IPS DF 6.9 (cell line): ENCODE measurements around the gene IRS1.

ENCODE experiments used
- DNase-seq: peaks from one replicate; pipeline ENCODE4 v3.0.0-alpha.2; 2013; ENCODE audit warnings: low read depth, low spot score
- H3K27ac ChIP-seq: one replicate; pipeline ENCODE4 v1.5.1; 2013; ENCODE audit warnings: low read length, control low read depth
- H3K27me3 ChIP-seq: 2 replicates; pipeline ENCODE4 v1.6.1; 2013; ENCODE audit warnings: mild to moderate bottlenecking, low read length; ENCODE audit not compliant: control insufficient read depth, insufficient read depth
- H3K36me3 ChIP-seq: 2 replicates; pipeline ENCODE4 v1.6.1; 2013; ENCODE audit warnings: low read length; ENCODE audit not compliant: control insufficient read depth, insufficient read depth
- H3K4me1 ChIP-seq: 2 replicates; pipeline ENCODE4 v1.6.1; 2013; ENCODE audit warnings: low read length; ENCODE audit not compliant: control insufficient read depth, insufficient read depth
- H3K4me3 ChIP-seq: 2 replicates; pipeline ENCODE4 v1.5.1; 2013; ENCODE audit warnings: mild to moderate bottlenecking, low read length
- H3K9me3 ChIP-seq: 2 replicates; pipeline ENCODE4 v1.6.1; 2013; ENCODE audit warnings: low read length, inconsistent platforms; ENCODE audit not compliant: control insufficient read depth, insufficient read depth
- WGBS: extraction: QIAGEN DNeasy Blood & Tissue Kit; methylation state at CpG from one replicate; pipeline ENCODE4 v1.1.7; 2013; ENCODE audit warnings: mixed read lengths, missing lambda C conversion rate; ENCODE audit not compliant: insufficient read length, insufficient coverage; 5-methylcytosine and 5-hydroxymethylcytosine counted together

The IRS1 gene

GRCh38 chr2:226790011-226790410 is 9.6 kb downstream of the IRS1 start:
- H3K4me1 ChIP-seq: peaks cover 4% of the 10 kb centered on the region
- no CpG with 5 or more reads among the region's 1 CpG for WGBS
- DNase-seq: no peak
- H3K27me3 ChIP-seq: no peaks in the 10 kb centered on the region
- no peak overlapping the region for H3K27ac ChIP-seq
- no peaks in the 10 kb centered on the region for H3K36me3 ChIP-seq
- no peak overlapping the region for H3K4me3 ChIP-seq
- H3K9me3 ChIP-seq: no peaks in the 10 kb centered on the region

- Histone ChIP-seq H3K9me3 (no peaks in the 10 kb centered on the region), H3K4me1 (peaks cover 4% of the 10 kb centered on the region), H3K27me3 (no peaks in the 10 kb centered on the region), H3K27ac (no peak overlapping the region), H3K4me3 (no peak overlapping the region), H3K36me3 (no peaks in the 10 kb centered on the region)
- WGBS: no CpG with 5 or more reads among the region's 3 CpGs
- no peak for DNase-seq
Observed at GRCh38 chr2:226788881-226789490, 10.6 kb downstream of the IRS1 start.

- Histone ChIP-seq H3K27ac (no peak overlapping the region), H3K4me1 (peaks cover 4% of the 10 kb centered on the region), H3K27me3 (no peaks in the 10 kb centered on the region), H3K4me3 (no peak overlapping the region), H3K9me3 (no peaks in the 10 kb centered on the region), H3K36me3 (no peaks in the 10 kb centered on the region)
- no peak for DNase-seq
Observed at GRCh38 chr2:226788064-226788463, 11.6 kb downstream of the IRS1 start.

- Histone ChIP-seq H3K9me3 (no peaks in the 10 kb centered on the region), H3K27ac (no peak overlapping the region), H3K36me3 (no peaks in the 10 kb centered on the region), H3K4me1 (peaks cover 4% of the 10 kb centered on the region), H3K4me3 (no peak overlapping the region), H3K27me3 (no peaks in the 10 kb centered on the region)
- no CpG with 5 or more reads among the region's 2 CpGs for WGBS
- no peak for DNase-seq
Observed at GRCh38 chr2:226783885-226784284, 15.7 kb downstream of the IRS1 start.

GRCh38 chr2:226782092-226782713 is 17.4 kb downstream of the IRS1 start:
- Histone ChIP-seq H3K9me3 (no peaks in the 10 kb centered on the region), H3K27ac (no peak overlapping the region)
- DNase-seq: no peak

GRCh38 chr2:226780431-226780830 is 19.2 kb downstream of the IRS1 start:
- Histone ChIP-seq H3K27me3 (no peaks in the 10 kb centered on the region), H3K9me3 (no peaks in the 10 kb centered on the region), H3K27ac (no peak overlapping the region), H3K4me1 (peaks cover 4% of the 10 kb centered on the region), H3K4me3 (no peak overlapping the region), H3K36me3 (no peaks in the 10 kb centered on the region)
- DNase-seq: no peak
- WGBS: no CpG with 5 or more reads among the region's 1 CpG

More at GRCh38 chr2:226782092-226782713, 17.4 kb downstream of the IRS1 start:
- Histone ChIP-seq H3K27me3 (no peaks in the 10 kb centered on the region), H3K36me3 (no peaks in the 10 kb centered on the region), H3K4me1 (peaks cover 4% of the 10 kb centered on the region), H3K4me3 (no peak overlapping the region)
- no CpG with 5 or more reads among the region's 5 CpGs for WGBS

GRCh38 chr2:226777611-226778010 is 22.0 kb downstream of the IRS1 start:
- peaks cover 4% of the 10 kb centered on the region for H3K4me1 ChIP-seq
- DNase-seq: no peak
- WGBS: no CpG with 5 or more reads among the region's 4 CpGs
- no peaks in the 10 kb centered on the region for H3K9me3 ChIP-seq
- no peak overlapping the region for H3K4me3 ChIP-seq
- no peaks in the 10 kb centered on the region for H3K36me3 ChIP-seq
- H3K27ac ChIP-seq: no peak overlapping the region
- no peaks in the 10 kb centered on the region for H3K27me3 ChIP-seq

GRCh38 chr2:226776104-226776503 is 23.5 kb downstream of the IRS1 start:
- H3K4me1 ChIP-seq: peaks cover 1% of the 10 kb centered on the region; the same call in 1 of the 2 replicates
- H3K9me3 ChIP-seq: no peaks in the 10 kb centered on the region
- H3K4me3 ChIP-seq: no peak overlapping the region
- no peaks in the 10 kb centered on the region for H3K27me3 ChIP-seq
- DNase-seq: no peak
- no CpG with 5 or more reads among the region's 4 CpGs for WGBS
- no peaks in the 10 kb centered on the region for H3K36me3 ChIP-seq
- H3K27ac ChIP-seq: no peak overlapping the region

GRCh38 chr2:226775032-226775509 is 24.5 kb downstream of the IRS1 start:
- Histone ChIP-seq H3K27ac (no peak overlapping the region), H3K9me3 (no peaks in the 10 kb centered on the region), H3K4me3 (no peak overlapping the region), H3K4me1 (no peaks in the 10 kb centered on the region), H3K36me3 (no peaks in the 10 kb centered on the region), H3K27me3 (no peaks in the 10 kb centered on the region)
- DNase-seq: no peak
- no CpG with 5 or more reads among the region's 3 CpGs for WGBS

- no peaks in the 10 kb centered on the region for H3K4me1 ChIP-seq
- WGBS: 100% methylated on average over 1 of the region's 2 CpGs
- H3K4me3 ChIP-seq: no peak overlapping the region
- no peak for DNase-seq
- H3K27me3 ChIP-seq: no peaks in the 10 kb centered on the region
- no peaks in the 10 kb centered on the region for H3K36me3 ChIP-seq
- no peaks in the 10 kb centered on the region for H3K9me3 ChIP-seq
- no peak overlapping the region for H3K27ac ChIP-seq
Observed at GRCh38 chr2:226773291-226773690, 26.3 kb downstream of the IRS1 start.
